ENCODE data around the gene KRT73.

DNA sequence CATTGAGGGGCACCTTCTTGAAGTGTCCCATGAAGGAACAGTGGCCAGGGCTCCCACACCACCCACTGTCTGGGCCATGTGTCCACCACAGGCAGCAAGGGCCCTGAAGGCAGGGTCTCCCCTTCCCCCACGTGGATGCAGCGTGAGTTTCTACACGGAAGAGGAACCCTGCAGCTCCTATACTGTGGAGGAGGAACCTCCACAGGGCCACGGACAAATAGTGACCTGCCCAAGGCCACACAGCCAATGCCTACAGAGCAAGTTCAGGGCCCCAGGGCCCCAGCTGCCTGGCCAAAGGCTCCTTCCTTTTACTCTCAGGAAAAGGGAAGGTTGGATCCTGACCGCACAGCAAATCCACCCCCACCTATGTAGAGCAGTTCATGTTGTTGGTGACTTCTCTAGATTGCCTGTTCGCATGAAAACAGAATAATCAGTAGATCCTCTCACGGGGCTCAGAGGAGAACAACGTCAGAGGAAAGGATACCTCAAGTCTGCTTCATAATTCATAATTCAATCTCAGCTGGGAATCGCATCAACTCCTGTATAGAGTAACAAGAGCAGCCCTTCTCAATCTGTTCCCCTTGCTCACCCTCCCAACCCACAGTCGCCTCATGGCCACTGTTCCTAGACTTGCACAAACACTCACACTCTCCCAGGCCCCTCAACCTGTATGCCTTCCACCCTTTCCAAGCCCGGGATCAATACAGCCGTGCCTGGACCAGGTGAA is 11.1 kb upstream of the KRT73 start:
- TF ChIP-seq, protein P1, sequence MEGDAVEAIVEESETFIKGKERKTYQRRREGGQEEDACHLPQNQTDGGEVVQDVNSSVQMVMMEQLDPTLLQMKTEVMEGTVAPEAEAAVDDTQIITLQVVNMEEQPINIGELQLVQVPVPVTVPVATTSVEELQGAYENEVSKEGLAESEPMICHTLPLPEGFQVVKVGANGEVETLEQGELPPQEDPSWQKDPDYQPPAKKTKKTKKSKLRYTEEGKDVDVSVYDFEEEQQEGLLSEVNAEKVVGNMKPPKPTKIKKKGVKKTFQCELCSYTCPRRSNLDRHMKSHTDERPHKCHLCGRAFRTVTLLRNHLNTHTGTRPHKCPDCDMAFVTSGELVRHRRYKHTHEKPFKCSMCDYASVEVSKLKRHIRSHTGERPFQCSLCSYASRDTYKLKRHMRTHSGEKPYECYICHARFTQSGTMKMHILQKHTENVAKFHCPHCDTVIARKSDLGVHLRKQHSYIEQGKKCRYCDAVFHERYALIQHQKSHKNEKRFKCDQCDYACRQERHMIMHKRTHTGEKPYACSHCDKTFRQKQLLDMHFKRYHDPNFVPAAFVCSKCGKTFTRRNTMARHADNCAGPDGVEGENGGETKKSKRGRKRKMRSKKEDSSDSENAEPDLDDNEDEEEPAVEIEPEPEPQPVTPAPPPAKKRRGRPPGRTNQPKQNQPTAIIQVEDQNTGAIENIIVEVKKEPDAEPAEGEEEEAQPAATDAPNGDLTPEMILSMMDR (conservative IDR thresholded peaks at IDR 0.05; ENCODE audit: low read depth in 2 of 2): no peak
- TF ChIP-seq EZH2phosphoT487 (IDR thresholded peaks at IDR 0.05; ENCODE audit: unreplicated experiment) (no peak), JUNB (IDR thresholded peaks at IDR 0.05; ENCODE audit: unreplicated experiment) (no peak), EZH2 (IDR thresholded peaks at IDR 0.05; ENCODE audit: low read depth, unreplicated experiment) (no peak), ZNF331 (CRISPR knock-in tag; IDR thresholded peaks at IDR 0.05; ENCODE audit: low read depth) (no peak), POLR2AphosphoS5 (IDR thresholded peaks at IDR 0.05; ENCODE audit: low read depth) (no peak)
- TF ChIP-seq, protein P2, sequence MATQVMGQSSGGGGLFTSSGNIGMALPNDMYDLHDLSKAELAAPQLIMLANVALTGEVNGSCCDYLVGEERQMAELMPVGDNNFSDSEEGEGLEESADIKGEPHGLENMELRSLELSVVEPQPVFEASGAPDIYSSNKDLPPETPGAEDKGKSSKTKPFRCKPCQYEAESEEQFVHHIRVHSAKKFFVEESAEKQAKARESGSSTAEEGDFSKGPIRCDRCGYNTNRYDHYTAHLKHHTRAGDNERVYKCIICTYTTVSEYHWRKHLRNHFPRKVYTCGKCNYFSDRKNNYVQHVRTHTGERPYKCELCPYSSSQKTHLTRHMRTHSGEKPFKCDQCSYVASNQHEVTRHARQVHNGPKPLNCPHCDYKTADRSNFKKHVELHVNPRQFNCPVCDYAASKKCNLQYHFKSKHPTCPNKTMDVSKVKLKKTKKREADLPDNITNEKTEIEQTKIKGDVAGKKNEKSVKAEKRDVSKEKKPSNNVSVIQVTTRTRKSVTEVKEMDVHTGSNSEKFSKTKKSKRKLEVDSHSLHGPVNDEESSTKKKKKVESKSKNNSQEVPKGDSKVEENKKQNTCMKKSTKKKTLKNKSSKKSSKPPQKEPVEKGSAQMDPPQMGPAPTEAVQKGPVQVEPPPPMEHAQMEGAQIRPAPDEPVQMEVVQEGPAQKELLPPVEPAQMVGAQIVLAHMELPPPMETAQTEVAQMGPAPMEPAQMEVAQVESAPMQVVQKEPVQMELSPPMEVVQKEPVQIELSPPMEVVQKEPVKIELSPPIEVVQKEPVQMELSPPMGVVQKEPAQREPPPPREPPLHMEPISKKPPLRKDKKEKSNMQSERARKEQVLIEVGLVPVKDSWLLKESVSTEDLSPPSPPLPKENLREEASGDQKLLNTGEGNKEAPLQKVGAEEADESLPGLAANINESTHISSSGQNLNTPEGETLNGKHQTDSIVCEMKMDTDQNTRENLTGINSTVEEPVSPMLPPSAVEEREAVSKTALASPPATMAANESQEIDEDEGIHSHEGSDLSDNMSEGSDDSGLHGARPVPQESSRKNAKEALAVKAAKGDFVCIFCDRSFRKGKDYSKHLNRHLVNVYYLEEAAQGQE (IDR thresholded peaks at IDR 0.05; ENCODE audit: unreplicated experiment): no peak
- TF ChIP-seq, protein P3, sequence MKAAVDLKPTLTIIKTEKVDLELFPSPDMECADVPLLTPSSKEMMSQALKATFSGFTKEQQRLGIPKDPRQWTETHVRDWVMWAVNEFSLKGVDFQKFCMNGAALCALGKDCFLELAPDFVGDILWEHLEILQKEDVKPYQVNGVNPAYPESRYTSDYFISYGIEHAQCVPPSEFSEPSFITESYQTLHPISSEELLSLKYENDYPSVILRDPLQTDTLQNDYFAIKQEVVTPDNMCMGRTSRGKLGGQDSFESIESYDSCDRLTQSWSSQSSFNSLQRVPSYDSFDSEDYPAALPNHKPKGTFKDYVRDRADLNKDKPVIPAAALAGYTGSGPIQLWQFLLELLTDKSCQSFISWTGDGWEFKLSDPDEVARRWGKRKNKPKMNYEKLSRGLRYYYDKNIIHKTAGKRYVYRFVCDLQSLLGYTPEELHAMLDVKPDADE (IDR thresholded peaks at IDR 0.05): no peak

All from GM23338 (cell line).